GM10266 (cell line): ENCODE measurements around the gene SH3TC1.

Experiments used
- DNase-seq: peaks from one replicate; pipeline ENCODE4 v3.0.0; 2012; ENCODE audit errors: extremely low spot score
- TF ChIP-seq, protein P1 (sequence below): IDR thresholded peaks from 2 replicates; pipeline ENCODE4 v1.5.1; 2012; ENCODE audit warnings: mild to moderate bottlenecking, low read depth; ENCODE audit not compliant: control insufficient read depth, insufficient read depth; ENCODE audit errors: missing control alignments

SH3TC1 gene

DNA sequence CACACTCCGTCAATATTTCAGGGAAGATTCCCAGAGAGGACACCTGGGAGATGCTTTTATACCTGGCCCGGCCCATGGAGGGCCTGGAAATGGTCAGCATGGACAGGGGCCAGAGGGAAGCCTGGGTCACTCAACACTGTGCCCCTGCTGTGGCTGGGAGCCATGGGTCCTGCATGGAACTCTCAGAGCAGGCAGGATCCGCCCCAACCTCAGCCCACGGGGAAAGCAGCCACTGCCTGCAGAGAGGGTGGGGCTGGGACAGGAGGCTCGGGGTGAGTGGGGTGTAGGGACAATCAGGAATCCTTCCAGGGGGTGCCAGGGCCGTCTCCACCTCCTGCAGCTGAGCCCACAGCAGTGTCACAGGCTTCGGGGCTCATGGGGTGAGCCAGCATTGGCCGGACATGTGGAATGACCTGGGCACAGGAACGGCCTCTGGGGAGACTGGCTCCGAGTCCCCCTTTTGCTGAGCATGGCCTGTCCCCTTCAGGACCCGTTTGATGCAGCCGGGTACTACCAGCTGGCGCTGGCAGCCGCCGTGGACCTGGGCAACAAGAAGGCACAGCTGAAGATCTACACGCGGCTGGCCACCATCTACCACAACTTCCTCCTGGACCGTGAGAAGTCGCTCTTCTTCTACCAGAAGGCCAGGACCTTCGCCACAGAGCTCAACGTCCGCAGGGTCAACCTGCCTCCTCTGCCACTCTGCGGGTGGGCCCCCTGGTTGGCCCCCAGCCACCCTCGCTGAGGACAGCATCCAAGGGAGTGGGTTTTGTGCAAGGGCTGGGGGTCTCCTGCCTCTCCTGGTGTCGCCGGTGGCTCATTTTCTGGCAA lies 41.3 kb downstream of the SH3TC1 start:
- DNase-seq: no peak
- TF ChIP-seq, protein P1, sequence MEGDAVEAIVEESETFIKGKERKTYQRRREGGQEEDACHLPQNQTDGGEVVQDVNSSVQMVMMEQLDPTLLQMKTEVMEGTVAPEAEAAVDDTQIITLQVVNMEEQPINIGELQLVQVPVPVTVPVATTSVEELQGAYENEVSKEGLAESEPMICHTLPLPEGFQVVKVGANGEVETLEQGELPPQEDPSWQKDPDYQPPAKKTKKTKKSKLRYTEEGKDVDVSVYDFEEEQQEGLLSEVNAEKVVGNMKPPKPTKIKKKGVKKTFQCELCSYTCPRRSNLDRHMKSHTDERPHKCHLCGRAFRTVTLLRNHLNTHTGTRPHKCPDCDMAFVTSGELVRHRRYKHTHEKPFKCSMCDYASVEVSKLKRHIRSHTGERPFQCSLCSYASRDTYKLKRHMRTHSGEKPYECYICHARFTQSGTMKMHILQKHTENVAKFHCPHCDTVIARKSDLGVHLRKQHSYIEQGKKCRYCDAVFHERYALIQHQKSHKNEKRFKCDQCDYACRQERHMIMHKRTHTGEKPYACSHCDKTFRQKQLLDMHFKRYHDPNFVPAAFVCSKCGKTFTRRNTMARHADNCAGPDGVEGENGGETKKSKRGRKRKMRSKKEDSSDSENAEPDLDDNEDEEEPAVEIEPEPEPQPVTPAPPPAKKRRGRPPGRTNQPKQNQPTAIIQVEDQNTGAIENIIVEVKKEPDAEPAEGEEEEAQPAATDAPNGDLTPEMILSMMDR: no peak

DNA sequence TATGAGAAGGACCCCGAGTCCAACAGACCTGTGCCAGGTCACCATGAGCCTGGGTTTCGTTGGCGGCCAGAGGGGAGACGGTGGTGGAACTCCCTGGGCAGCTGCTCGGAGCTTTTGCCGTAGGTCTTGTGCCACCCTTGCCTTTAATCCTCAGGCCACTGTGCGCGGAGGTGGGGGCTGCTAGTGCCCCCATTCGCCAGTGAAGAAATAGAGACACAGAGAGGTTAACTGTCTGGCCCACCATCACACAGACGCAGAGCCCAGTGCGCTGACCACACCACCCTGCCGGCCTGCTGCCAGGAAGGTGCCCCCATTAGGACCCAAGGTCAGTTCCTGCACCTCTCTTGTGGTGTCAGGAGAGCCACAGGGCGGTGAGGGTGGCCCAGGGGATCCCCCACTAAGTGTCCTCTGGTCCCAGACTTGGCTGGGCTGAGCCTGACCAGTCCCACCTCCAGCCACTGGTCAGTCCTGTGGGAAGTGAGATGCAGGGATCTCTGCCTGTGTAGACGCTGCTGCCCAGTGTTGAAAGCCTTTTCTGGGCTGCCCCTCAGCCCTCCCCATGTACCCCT lies 42.2 kb downstream of the SH3TC1 start:
- TF ChIP-seq, protein P1: no peak
- no peak for DNase-seq

DNA sequence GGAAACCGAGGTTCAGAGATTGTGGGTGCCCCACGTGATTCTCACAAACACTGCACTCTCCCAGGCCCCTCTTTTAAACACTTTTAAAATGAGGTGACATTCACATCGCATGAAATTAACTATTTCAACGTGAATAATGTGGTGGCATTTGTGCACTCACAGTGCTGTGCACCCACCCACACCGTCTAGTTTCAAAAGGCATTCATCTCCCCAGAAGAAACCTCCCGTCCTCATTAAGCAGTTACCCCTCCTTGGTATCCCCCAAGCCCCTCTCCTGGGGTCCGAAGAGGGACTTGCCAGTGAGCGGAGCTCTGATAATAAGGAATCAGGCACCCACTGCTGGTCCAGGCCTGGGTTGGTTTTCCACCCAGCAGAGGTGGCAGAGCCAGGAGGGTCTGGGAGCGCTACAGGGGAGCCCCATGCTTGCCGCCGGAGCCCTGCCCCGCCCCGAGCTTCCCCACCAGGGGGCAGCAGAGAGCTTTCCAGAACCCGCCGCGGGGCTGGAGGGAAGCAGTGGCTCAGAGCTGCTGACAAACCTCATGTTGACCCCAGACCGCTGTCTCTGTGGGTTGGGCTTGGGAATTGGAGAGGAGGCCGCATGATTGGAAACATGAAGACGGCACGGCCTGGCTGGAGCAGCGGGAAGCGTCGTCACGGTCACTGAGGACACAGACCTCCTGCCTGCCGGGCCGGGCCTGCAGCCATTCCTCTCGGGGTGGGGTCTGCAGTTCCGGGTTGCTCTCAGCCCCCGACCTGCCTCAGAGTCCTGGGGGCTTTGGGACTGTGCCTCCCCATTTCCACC lies 43.0 kb downstream of the SH3TC1 start:
- DNase-seq: peak; percentile 91
- TF ChIP-seq, protein P1: peak; percentile 82

DNA sequence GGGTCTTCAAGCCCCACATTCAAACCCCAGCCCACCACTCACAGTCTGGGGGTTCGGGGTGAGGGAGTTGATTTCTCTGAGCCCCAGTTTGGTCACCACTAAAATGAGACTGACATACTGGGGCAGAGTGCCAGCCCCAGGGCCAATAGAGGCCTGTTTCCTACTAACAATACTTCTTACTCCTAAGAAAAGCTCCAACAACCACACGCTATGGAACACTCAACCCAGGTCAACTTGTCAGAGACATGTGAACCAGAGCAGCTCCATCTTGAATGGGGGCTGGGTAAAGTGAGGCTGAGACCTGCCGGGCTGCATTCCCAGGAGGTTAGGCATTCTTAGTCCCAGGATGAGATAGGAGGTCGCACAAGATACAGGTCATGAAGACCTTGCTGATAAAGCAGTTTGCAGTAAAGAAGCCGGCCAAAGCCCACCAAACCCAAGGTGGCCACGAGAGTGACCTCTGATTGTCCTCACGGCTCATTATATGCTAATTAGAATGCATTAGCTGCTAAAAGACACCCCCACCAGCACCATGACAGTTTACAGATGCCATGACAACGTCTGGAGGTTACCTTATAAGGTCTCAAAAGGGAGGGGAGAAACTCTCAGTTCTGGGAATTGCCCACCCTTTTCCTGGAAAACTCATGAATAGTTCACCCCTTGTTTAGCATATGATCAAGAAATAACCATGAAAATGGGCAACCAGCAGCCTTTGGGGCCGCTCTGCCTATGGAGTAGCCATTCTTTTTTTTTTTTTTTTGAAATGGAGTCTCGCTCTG lies 43.9 kb downstream of the SH3TC1 start:
- no peak for DNase-seq
- TF ChIP-seq, protein P1: no peak

DNA sequence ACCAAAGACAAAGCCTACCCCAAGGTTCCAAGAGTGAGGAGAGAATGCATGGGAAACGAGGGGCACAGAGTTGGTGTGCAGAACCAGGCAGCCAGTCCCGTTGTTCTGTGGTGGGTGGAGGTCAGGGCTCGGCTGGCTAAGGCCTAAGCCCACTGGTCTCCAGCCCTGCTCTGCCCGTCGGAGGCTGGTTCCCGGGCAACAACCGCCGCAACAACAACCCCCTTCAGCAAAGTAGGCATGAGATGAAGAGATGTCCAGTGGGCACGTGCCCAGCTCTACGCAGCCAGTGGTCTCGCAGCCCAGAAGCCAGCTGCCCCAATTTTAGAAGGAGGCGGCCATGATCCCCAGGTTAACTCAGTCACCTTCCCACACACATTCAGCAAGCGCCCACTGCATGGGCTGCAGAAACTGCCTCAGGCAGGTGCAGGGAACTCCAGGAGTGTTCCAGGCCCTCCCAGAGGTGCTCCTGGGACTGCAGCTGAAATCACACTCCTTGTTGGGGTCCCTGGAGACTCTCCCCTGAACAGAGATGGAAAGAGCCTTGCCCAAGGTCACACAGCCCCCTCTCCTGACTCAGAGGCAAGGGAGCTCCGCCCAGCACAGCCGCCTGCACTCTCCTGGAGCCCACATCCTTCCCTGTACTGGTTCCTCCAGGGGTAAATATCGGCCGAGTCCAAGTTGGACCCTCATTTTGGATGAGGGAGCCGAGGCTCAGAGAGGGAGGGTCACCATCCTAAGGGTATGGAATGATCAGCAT lies 45.1 kb downstream of the SH3TC1 start:
- DNase-seq: no peak

More for the DNA sequence above, 45.1 kb downstream of the SH3TC1 start:
- TF ChIP-seq, protein P1: no peak
